Adrenal gland (tissue), 12 donors: ENCODE data around the gene GPHB5. TPM values are rescaled to one million over a fixed set of nuclear protein-coding genes. Genes with fewer than 3 reads are reported as not detected.

Source experiments
- DNase-seq, 7 donors: peaks; one replicate each; pipeline ENCODE4 v3.0.0-alpha.2; 2019 to 2020
- H3K27ac ChIP-seq, 5 donors: fragments of 200-600 bp; sonication (generic) in 4 of 5; 1 replicate in 3 of 5; 2 replicates in 2 of 5; pipeline versions ENCODE4 v1.5.1 to v1.8.0; 2016 to 2020; ENCODE audit warnings: mild to moderate bottlenecking in 1 of 5
- H3K27me3 ChIP-seq: fragments of 200-600 bp; 2 replicates; pipeline ENCODE4 v1.8.0; 2021
- H3K36me3 ChIP-seq, 2 donors: fragments of 200-600 bp; replicated peaks in 1 of 2; 1 replicate in 1 of 2; 2 replicates in 1 of 2; pipeline versions ENCODE4 v1.5.1 to v1.8.0; 2018 to 2022
- H3K4me1 ChIP-seq, 2 donors: fragments of 200-600 bp; replicated peaks in 1 of 2; 1 replicate in 1 of 2; 2 replicates in 1 of 2; pipeline versions ENCODE4 v1.5.1 to v1.8.0; 2018 to 2021
- H3K4me3 ChIP-seq, 4 donors: fragments of 200-600 bp; sonication (generic) in 3 of 4; one replicate each; pipeline ENCODE4 v1.5.1; 2016 to 2018
- H3K9me3 ChIP-seq, 3 donors: fragments of 200-600 bp; sonication (generic) in 1 of 3; replicated peaks in 1 of 3; 1 replicate in 2 of 3; 2 replicates in 1 of 3; pipeline versions ENCODE4 v1.5.1 to v1.8.0; 2016 to 2021
- CTCF ChIP-seq, 6 experiments: fragments of 450-650 bp in 4 of 6; fragments of 200-600 bp in 2 of 6; sonication (generic) in 1 of 6; IDR thresholded peaks; 1 replicate in 5 of 6; 2 replicates in 1 of 6; pipeline versions ENCODE4 v1.5.1 to v1.8.0; 2016 to 2021; ENCODE audit warnings: antibody characterized with exemption in 6 of 6, mild to moderate bottlenecking in 2 of 6, moderate library complexity in 1 of 6
- POLR2A ChIP-seq, 2 donors: fragments of 450-650 bp; IDR thresholded peaks; one replicate each; pipeline ENCODE4 v1.6.1; 2017; ENCODE audit warnings: antibody characterized with exemption in 2 of 2, mild to moderate bottlenecking in 2 of 2, moderate library complexity in 1 of 2
- WGBS, 4 donors: extraction: QIAGEN DNeasy Blood & Tissue Kit in 2 of 4; methylation state at CpG; one replicate each; pipeline versions ENCODE4 v1.1.5 to v1.1.7; 2013 to 2017; 5-methylcytosine and 5-hydroxymethylcytosine counted together
- intact Hi-C, 2 donors: fragments of 100-400 bp; cut with DNase I; formaldehyde crosslinking; loops; one replicate each; pipeline versions ENCODE4 v1.14.1 to v1.15.0; 2022 to 2023
- polyA plus RNA-seq, 3 donors: library from polyadenylated mRNA; stranded (reverse); fragments of 200-250 nt in 2 of 3; fragments of 350-450 nt in 1 of 3; fragmentation: Illumina TruSeq in 1 of 3; extraction: RNeasy Lipid Tissue Mini Kit (QIAGEN cat#74804) in 1 of 3; gene quantifications; one replicate each; pipeline ENCODE4 v1.2.3, GENCODE V29; 2013 to 2014
- total RNA-seq, 9 donors: library from RNA; depleted of rRNA in 4 of 9; stranded (reverse); fragments of >200 nt in 4 of 9; fragments of 120-200 nt in 1 of 9; fragmentation: NEBNext Ultra II Directional in 1 of 9; extraction: Animal tissue kit (Norgen Biotek cat#: 25700) in 1 of 9; gene quantifications; one replicate each; pipeline versions ENCODE4 v1.1.0 to v1.2.4, GENCODE V29; 2013 to 2023
- donor health status: healthy with polysubstance abuse.
- donor health status: Bipolar disorder and iron deficiency.
- donor health status: DM: yes; HTN: yes; CAD: no.
- donor health status: DM: no; HTN: no; CAD: no.
- donor health status: DM: no; HTN: no; CAD: no.
- donor health status: DM: yes; HTN: yes; CAD: no.

Gene GPHB5
- total and polyA plus RNA-seq, 12 donors, result not detected

- H3K9me3 ChIP-seq, result no peaks in the 10 kb centered on the region
- no peaks in the 10 kb centered on the region for H3K27me3 ChIP-seq
- H3K4me1 ChIP-seq, result no peaks in the 10 kb centered on the region
- no peak for DNase-seq
- H3K36me3 ChIP-seq, result no peaks in the 10 kb centered on the region
- no peak overlapping the region for H3K4me3 ChIP-seq
- intact Hi-C loops, result no loop called here
- TF ChIP-seq POLR2A (IDR thresholded peaks at IDR 0.05) (no peak), CTCF (IDR thresholded peaks at IDR 0.05) (no peak)
- H3K27ac ChIP-seq, result no peak overlapping the region
- 70 to 86% (median 77%) methylated on average over 2 of the region's 2 CpGs for WGBS, 4 donors
These were observed 25.9 kb downstream of the GPHB5 start for GRCh38 chr14:63292805-63293204.

GRCh38 chr14:63290741-63291430 is 27.8 kb downstream of the GPHB5 start:
- Histone ChIP-seq H3K4me1 (no peaks in the 10 kb centered on the region), H3K36me3 (no peaks in the 10 kb centered on the region), H3K27ac (no peak overlapping the region), H3K27me3 (no peaks in the 10 kb centered on the region), H3K4me3 (no peak overlapping the region), H3K9me3 (no peaks in the 10 kb centered on the region)
- TF ChIP-seq POLR2A (IDR thresholded peaks at IDR 0.05) (no peak), CTCF (IDR thresholded peaks at IDR 0.05) (no peak)
- intact Hi-C loops, result no loop called here
- WGBS, 4 donors, result 81 to 85% (median 84%) methylated on average over 12 of the region's 12 CpGs
- DNase-seq, result no peak

GRCh38 chr14:63288853-63289252 is 29.9 kb downstream of the GPHB5 start:
- no peak overlapping the region for H3K4me3 ChIP-seq
- intact Hi-C loops, result loop anchor here in 1 of 2 donors (10.0 kb wide), 1 partner anchor 1114 kb away; no protein-coding TSS in a partner anchor
- H3K4me1 ChIP-seq, result no peaks in the 10 kb centered on the region
- no peaks in the 10 kb centered on the region for H3K9me3 ChIP-seq
- 92 to 100% (median 95%) methylated on average over 1 of the region's 1 CpG for WGBS, 4 donors
- H3K27ac ChIP-seq, result no peak overlapping the region
- no peaks in the 10 kb centered on the region for H3K27me3 ChIP-seq
- no peaks in the 10 kb centered on the region for H3K36me3 ChIP-seq
- TF ChIP-seq POLR2A (IDR thresholded peaks at IDR 0.05) (no peak), CTCF (IDR thresholded peaks at IDR 0.05) (no peak)
- no peak for DNase-seq

GRCh38 chr14:63287666-63288483 is 30.9 kb downstream of the GPHB5 start:
- Histone ChIP-seq H3K4me1 (no peaks in the 10 kb centered on the region), H3K36me3 (no peaks in the 10 kb centered on the region), H3K27me3 (no peaks in the 10 kb centered on the region), H3K4me3 (no peak overlapping the region), H3K9me3 (no peaks in the 10 kb centered on the region), H3K27ac (no peak overlapping the region)
- intact Hi-C loops, result loop anchor here in 1 of 2 donors (10.0 kb wide), 1 partner anchor 1113 kb away; no protein-coding TSS in a partner anchor
- no peak for DNase-seq
- 75 to 81% (median 80%) methylated on average over 6 of the region's 6 CpGs for WGBS, 4 donors
- no peak for TF ChIP-seq CTCF (IDR thresholded peaks at IDR 0.05)
- no peak for TF ChIP-seq POLR2A (IDR thresholded peaks at IDR 0.05)
